Adrenal gland (tissue), 5 donors: ENCODE measurements around the gene SLC23A3.

Experiments used
- POLR2A ChIP-seq, 2 donors: fragments of 450-650 bp; IDR thresholded peaks; one replicate each; pipeline ENCODE4 v1.6.1; 2017; ENCODE audit warnings: antibody characterized with exemption in 2 of 2, mild to moderate bottlenecking in 2 of 2, moderate library complexity in 1 of 2
- TF ChIP-seq, protein P1 (sequence below), 6 experiments: fragments of 450-650 bp in 4 of 6; fragments of 200-600 bp in 2 of 6; sonication (generic) in 1 of 6; IDR thresholded peaks; 1 replicate in 5 of 6; 2 replicates in 1 of 6; pipeline versions ENCODE4 v1.5.1 to v1.8.0; 2016 to 2021; ENCODE audit warnings: antibody characterized with exemption in 6 of 6, mild to moderate bottlenecking in 2 of 6, moderate library complexity in 1 of 6
- donor health status: DM: no; HTN: no; CAD: no.

DNA sequence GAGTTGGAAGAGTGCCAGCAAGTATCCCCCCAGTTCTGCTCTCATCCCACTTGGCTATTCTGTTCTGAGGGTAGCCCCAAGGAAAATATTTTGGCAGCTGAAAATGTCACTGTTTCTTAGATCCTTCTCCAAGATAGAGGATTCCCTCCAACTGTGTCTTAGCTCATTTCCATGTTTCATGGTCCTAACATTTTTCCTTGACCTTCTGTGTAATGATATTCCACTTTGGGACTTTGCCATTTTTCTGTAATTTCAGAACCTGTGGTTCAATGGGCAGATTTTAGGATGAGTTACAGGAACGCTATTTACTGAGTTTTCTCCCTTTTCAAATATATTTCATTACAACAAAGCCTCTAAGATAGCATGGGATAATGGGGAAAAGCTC, 44.0 kb downstream of the SLC23A3 start:
- TF ChIP-seq, protein P1, sequence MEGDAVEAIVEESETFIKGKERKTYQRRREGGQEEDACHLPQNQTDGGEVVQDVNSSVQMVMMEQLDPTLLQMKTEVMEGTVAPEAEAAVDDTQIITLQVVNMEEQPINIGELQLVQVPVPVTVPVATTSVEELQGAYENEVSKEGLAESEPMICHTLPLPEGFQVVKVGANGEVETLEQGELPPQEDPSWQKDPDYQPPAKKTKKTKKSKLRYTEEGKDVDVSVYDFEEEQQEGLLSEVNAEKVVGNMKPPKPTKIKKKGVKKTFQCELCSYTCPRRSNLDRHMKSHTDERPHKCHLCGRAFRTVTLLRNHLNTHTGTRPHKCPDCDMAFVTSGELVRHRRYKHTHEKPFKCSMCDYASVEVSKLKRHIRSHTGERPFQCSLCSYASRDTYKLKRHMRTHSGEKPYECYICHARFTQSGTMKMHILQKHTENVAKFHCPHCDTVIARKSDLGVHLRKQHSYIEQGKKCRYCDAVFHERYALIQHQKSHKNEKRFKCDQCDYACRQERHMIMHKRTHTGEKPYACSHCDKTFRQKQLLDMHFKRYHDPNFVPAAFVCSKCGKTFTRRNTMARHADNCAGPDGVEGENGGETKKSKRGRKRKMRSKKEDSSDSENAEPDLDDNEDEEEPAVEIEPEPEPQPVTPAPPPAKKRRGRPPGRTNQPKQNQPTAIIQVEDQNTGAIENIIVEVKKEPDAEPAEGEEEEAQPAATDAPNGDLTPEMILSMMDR (IDR thresholded peaks at IDR 0.05): no peak
- no peak for TF ChIP-seq POLR2A (IDR thresholded peaks at IDR 0.05)
